G401.6 (cell line): ENCODE results near the gene MADD.

Source experiments
- FAIRE-seq: peaks from 2 replicates; lab custom pipeline; 2012; peaks lifted over from hg19 to GRCh38; lab: Jason Lieb, UNC

MADD gene

GRCh38 chr11:47359586-47359985, 89.7 kb downstream of the MADD start:
- no peak for FAIRE-seq

DNA sequence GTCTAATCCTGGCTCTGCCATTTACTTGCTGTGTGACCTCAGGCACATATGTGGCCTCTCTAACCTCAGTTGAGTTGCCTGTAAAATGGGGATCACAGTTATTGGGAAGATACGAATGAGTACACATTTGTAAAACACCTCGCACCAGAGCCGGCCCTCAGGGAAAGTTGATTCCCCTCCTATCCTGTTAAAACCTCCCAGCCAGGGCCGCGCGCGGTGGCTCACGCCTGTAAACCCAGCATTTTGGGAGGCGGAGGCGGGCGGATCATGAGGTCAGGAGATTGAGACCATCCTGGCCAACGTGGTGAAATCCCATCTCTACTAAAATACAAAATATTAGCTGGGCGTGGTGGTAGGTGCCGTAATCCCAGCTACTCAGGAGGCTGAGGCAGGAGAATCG, 90.4 kb downstream of the MADD start:
- FAIRE-seq = no peak

DNA sequence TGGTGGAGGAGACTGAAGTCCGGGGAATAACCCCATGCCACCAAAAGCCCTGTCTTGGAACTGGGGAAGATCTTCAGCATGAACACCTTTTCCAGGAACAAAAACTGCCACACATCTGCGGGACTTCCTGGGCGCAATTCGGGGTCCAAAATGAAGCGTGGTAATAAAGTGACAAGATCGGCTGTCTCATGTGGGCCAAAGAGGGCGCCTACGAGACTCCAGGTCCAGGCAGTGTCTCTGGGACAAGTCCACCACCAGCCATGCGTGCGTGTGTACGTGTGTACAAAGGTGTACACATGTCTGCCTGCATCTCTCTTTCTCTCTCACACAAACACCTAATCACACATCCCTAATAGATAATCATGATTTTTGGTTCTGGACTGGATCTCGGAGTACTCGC, 91.5 kb downstream of the MADD start:
- no peak for FAIRE-seq

GRCh38 chr11:47366020-47366490, 96.1 kb downstream of the MADD start:
- no peak for FAIRE-seq

- FAIRE-seq = no peak
Measured at GRCh38 chr11:47369676-47370075, 99.7 kb downstream of the MADD start.

GRCh38 chr11:47372422-47372821, 102.5 kb downstream of the MADD start:
- FAIRE-seq = no peak

DNA sequence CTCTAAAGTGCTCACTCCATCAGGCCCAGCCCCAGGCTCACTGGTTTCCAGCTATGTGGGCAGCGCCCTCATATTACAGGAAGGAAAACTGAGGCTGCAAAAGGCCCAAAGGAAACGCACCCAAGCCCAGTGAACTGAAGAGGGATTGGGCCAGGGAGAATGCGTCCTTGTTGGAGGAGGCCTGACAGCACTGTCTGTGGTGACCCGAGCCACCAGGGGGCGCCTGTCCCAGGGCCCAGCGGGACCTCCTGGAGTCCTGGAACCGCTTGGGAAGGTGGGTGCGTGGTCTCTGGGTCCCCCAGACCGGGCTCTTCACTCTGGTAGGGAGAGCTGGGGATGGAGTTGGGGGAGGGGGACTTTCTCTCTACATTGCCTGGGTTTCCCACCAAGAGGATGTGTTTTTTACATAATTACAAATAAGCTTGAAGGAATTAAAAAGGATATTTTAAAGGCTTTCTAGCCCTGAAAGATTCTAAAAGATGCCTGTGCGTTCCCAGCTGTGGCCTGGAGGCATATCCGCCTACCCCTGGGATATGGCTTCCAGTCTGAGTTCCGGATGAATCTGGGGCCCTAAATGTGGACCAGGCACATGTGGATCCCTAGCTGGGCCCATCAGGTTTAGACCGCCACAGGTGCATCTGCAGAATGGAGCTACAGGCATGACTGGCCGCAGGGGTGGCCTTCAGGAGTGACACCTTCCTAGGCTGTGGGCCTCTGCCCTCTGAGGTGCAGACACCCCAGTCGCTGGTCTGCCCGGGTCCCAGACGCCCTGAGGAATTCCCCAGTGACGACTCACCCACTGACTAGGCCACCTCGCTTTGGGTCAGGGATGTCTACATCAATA, 104.2 kb downstream of the MADD start:
- no peak for FAIRE-seq

DNA sequence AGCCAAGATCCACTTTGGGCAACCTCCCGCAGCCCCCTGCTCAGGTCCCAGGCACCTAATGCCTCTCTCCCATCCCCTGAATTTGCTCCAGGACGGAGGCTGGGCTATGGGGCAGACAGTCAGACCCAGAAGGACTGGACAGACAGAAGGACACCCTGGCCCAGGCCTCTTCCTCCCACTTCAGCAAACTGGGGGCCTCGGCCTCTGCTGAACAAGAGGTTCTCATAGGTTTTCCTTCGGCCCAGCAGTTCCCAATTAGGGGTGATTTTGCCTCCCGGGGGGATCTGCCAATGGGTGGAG, 104.7 kb downstream of the MADD start:
- FAIRE-seq = no peak

DNA sequence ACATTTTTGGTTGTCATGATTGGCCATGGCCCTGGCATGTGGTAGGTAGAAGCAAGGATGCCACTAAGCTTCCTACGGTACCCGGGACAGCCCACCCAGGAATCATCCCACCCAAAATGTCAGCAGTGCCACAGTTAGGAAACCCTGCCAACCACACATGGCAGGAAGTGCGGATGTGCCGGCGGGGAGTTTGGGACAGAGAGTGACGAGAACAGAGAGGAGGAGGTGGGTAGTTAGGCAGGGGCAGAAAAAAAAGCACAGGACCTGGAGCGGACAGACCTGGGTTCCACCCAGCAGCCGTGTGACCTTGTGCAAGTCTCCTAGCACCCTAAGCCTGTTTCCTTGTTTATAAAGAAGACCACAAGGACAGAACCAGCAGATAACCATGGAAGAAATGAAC, 105.1 kb downstream of the MADD start:
- no peak for FAIRE-seq

- FAIRE-seq = no peak
Measured at GRCh38 chr11:47375546-47376085, 105.7 kb downstream of the MADD start.

DNA sequence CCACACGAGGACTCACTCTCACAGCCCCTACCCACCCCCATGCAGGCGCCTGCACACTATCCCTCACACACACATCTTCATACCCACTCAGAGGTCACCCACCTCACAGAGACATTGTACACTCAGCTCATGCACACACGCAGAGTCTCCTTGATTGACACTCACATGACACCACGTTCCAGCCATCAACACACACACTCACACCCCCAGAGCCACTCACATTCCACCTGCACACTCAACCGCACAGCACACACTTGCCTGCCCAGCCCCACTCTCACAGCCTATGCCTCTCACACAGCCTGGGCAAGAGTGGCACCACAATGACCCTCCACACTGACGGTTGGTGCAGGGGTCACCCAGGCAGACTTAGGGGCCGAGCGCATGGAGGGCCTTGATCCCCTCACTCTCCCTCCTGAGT, 106.2 kb downstream of the MADD start:
- FAIRE-seq = no peak

GRCh38 chr11:47376525-47377371, 106.8 kb downstream of the MADD start:
- no peak for FAIRE-seq

- no peak for FAIRE-seq
Measured at GRCh38 chr11:47377571-47378009, 107.7 kb downstream of the MADD start.

DNA sequence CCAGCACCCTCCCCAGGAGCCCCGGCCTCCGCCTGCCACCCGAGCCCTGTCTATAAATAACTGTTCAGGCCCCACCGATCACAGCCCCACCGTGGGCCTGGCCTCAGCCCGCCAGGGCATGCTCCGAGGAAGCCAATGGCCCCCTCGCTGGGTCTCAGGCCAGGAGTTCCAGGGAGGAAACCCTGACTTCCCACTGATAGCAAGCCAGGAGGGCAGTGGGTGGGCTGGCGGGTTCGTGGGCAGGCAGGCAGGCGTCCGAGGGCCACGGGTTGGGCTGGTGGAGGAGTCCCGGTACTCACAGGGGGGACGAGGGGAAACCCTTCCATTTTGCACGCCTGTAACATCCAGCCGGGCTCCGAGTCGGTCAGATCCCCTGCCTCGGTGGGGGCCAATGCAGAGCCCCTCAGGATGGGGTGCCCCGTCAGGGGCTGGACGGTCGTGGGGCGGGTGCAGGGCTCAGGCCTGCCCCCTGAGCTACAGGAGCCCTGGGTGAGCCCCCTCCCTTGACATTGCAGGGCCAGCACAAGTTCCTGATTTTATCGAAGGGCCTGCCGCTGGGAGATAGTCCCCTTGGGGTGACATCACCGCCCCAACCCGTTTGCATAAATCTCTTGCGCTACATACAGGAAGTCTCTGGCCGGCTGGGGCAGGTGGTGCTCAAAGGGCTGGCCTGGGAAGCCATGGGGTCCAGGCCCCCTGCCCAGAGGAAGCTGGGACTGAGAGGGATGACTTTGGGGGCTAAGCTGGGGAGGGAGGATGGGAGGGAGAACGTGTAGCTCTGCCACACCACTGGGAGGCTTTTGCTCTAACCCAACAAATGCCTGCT, 108.3 kb downstream of the MADD start, which contains the start of gene SPI1:
SPI1 (minus strand) TSS at position 538 of the 826 bp plus-strand sequence; CDS start at position 344, 194 bp downstream.
- no peak for FAIRE-seq

- no peak for FAIRE-seq
Measured at GRCh38 chr11:47378836-47379170, 108.9 kb downstream of the MADD start.

DNA sequence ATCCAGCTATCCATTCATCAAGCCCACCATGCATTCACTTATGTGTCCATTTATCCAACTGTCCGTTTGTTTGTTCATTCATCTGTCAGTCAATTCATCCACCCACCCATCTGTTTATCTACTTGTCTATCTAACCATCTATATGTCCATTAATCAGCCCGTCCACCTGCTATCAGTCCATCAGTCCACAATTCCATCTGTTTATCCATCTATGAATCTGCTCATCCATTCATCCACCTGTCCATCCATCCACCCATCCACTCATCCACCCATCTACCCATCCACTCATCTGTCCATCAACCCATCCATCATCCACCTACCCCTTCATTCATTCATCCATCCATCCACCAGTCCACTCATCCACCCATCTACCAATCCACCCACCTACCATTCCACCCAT, 109.4 kb downstream of the MADD start:
- no peak for FAIRE-seq
